Muscle layer of duodenum (tissue), 2 donors: ENCODE data around the gene DDN.
A peak's percentile ranks its signal among the peaks of the same experiment; 100 is the strongest.

Experiments
- H3K27ac ChIP-seq: one replicate; pipeline ENCODE4 v1.7.0; 2013; ENCODE audit warnings: mild to moderate bottlenecking, low read length
- H3K27me3 ChIP-seq: one replicate; pipeline ENCODE4 v1.7.0; 2013; ENCODE audit warnings: low read depth, mild to moderate bottlenecking, control low read depth, low read length
- H3K36me3 ChIP-seq, 2 donors: one replicate each; pipeline ENCODE4 v1.7.0; 2013; ENCODE audit warnings: low read length in 2 of 2, control low read depth in 1 of 2, mild to moderate bottlenecking in 1 of 2; ENCODE audit not compliant: insufficient read depth in 2 of 2, control insufficient read depth in 1 of 2
- H3K4me1 ChIP-seq, 2 donors: one replicate each; pipeline ENCODE4 v1.7.0; 2013; ENCODE audit warnings: low read length in 2 of 2, mild to moderate bottlenecking in 2 of 2, control low read depth in 1 of 2, moderate library complexity in 1 of 2; ENCODE audit not compliant: insufficient read depth in 2 of 2, control insufficient read depth in 1 of 2
- H3K4me3 ChIP-seq, 2 donors: one replicate each; pipeline ENCODE4 v1.7.0; 2013; ENCODE audit warnings: low read length in 2 of 2, low read depth in 1 of 2, mild to moderate bottlenecking in 1 of 2
- H3K9me3 ChIP-seq, 2 donors: one replicate each; pipeline ENCODE4 v1.7.0; 2013; ENCODE audit warnings: low read length in 2 of 2, control low read depth in 1 of 2, mild to moderate bottlenecking in 1 of 2; ENCODE audit not compliant: control insufficient read depth in 1 of 2
- donor health status: healthy.

DDN gene

DNA sequence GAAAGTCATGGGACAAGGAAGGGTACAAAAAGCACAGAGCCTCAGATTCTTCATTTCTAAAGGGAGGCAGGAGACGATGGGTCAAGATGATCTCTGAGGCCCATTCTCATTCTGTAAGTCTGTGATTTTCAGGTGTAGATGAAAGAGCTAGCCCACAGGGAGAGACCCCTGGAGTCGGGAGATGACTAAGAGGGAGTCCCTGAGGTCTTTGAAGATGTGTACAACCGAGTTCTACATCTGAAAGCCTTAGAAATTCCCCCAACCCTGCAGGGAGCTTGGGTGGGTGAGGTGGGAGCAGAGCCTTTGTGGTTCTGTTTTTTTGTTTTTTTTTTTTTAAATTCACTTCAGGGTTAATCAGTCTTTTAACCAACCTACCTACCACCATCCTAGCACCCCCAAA is 30.7 kb downstream of the DDN start:
- peaks cover 45% of the 10 kb centered on the region for H3K27me3 ChIP-seq

DNA sequence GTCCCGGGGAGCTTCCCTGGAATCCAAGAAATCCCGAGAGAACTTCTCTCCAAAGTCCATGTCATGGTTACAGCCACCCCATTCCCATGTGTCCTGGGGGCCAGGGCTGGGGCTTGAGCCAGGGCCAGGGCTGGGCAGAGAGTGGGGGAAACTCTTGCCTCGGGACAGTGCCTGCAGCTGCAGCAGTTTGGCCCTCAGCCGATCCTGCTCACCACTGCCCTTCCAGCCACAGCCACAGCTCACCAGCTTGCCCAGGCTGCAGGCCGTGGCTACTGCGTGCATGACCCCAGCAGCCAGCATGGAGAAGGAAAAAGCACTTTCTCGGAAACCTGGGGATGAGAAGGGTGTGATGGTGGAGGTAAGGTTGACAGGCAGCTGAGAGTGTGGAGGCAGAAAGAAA is 31.2 kb downstream of the DDN start:
- Histone ChIP-seq H3K27ac (no peak overlapping the region), H3K36me3 (no peaks in the 10 kb centered on the region), H3K9me3 (no peaks in the 10 kb centered on the region), H3K4me3 (no peak overlapping the region), H3K4me1 (peaks cover 5 to 21% of the 10 kb centered on the region in 2 donors), H3K27me3 (peaks cover 40% of the 10 kb centered on the region)

More for the DNA sequence above, 30.7 kb downstream of the DDN start:
- Histone ChIP-seq H3K27ac (no peak overlapping the region), H3K9me3 (no peaks in the 10 kb centered on the region), H3K4me3 (no peak overlapping the region), H3K4me1 (peaks cover 5 to 21% of the 10 kb centered on the region in 2 donors), H3K36me3 (no peaks in the 10 kb centered on the region)

DNA sequence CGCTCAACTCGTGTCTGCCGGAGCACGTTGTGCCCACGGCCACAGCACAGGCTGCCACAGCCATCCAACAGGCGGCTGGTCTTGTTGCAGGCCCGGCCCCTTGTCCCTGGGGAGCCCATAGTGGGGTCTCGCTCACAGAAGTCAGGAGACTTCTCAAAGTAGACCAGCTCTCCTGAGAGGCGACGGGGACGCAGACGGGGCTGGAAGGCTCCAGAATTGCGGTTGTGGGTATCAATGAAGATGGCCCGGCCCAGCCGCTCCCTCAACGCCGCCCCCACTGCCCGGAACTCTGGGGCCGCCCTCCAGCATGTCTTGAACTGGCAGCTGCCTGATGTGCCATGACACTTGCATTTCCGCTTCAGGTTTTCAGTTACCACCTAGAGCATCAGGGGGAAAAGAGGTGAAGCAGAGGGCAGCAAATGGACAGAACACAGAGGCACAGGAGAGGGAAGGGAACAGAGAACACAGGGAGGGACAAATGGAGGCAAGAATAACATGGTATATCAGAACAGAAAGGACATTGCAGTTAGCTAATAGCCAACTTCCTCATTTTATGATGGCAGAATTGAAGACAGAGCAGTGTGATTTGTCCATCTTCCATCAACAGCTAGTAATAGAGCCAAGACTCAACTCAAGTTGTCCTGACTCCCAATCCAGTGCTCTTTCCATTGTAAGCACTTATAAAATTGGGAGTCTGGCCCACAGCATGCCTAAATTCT is 32.8 kb downstream of the DDN start:
- Histone ChIP-seq H3K27ac (no peak overlapping the region), H3K27me3 (peaks cover 24% of the 10 kb centered on the region), H3K9me3 (no peaks in the 10 kb centered on the region), H3K4me1 (peaks cover 0 to 10% of the 10 kb centered on the region in 2 donors), H3K36me3 (no peaks in the 10 kb centered on the region), H3K4me3 (no peak overlapping the region)

DNA sequence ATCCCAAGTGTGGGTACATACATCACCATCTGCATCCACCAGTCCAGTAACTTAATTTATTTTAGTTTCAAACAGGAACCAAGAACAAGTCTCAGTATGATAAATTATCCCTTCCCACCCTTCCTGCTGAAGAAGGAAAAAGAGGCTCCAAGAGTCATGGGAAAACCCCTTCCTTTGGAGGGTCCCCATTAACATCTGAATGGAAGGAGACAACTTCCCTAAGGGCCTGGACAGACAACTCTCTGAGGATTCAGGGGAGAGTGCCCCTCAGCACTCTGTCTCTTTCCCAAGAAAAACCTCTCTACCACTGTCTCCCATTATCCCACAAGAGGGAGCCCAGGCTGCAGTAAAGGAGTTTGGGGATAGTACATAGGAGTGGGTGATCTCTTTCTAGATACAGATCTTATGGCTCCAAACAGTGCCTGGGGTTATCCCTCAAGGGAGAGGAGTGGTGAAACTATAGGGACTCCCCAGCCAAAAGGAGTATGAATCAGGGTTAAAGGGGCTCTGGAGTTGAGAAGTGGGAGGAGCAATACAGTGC is 33.8 kb downstream of the DDN start:
- Histone ChIP-seq H3K27ac (no peak overlapping the region), H3K4me1 (peaks cover 0 to 9% of the 10 kb centered on the region in 2 donors), H3K36me3 (no peaks in the 10 kb centered on the region), H3K4me3 (no peak overlapping the region), H3K9me3 (no peaks in the 10 kb centered on the region), H3K27me3 (peaks cover 14% of the 10 kb centered on the region)

DNA sequence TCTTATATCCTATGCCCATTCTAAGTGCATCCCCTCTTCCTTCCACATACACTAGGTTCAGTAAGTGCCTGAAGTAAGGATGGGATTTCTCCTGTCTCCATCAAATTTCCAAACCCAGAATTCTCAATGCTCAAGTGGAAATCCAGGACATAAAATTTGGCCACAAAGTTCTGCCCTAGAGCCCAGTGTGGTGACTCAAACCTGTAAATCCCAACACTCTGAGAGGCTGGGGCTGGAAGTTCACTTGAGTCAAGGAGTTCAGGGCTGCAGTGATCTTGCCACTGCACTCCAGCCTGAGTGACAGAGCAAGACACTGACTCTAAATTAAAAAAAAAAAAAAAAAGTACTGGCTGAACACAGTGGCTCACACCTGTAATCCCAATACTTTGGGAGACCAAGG is 37.4 kb downstream of the DDN start:
- Histone ChIP-seq H3K36me3 (no peaks in the 10 kb centered on the region), H3K9me3 (no peaks in the 10 kb centered on the region), H3K27ac (no peak overlapping the region), H3K4me1 (no peaks in the 10 kb centered on the region), H3K4me3 (no peak overlapping the region), H3K27me3 (no peaks in the 10 kb centered on the region)

DNA sequence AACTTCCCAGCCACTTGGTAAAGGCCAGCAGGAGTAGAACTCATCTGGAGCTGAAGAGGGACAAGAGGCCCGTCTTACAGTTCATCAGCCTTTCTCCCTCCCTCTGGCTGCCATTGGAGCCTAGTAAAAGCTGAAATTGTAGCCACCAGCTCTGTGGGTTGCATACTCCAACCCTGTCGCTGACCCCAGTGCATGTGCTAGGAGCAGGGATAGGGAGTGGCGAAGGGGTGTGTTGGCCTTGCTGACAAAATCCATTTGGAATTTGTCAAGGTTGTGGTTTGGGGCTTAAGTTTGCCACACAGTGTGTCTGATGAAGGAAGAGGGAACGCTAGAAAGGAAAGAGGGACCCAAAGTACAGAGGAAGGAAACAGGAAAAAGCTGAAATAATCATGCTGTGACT is 37.8 kb downstream of the DDN start:
- no peak overlapping the region for H3K4me3 ChIP-seq
- H3K36me3 ChIP-seq, result no peaks in the 10 kb centered on the region
- H3K27me3 ChIP-seq, result no peaks in the 10 kb centered on the region
- no peak overlapping the region for H3K27ac ChIP-seq
- H3K4me1 ChIP-seq, result no peaks in the 10 kb centered on the region
- no peaks in the 10 kb centered on the region for H3K9me3 ChIP-seq

DNA sequence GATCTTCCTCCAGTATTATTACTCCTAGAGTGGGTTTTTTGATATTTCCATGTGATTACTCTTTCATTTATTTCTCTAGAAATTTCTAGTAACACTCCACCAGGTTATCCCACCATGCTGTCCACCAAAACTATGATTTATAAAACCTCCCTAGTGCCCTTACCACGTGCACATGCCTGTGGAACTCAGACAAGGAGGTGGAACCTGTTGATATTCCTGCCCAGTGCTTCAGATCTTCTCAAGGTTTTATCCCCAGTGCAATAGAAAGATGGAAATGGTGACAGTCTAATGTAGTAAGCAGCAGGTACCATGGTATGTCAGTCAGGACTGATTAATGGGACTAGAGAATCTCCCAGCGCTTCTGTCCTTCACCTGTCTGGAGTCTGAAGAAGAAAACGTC is 38.3 kb downstream of the DDN start:
- no peak overlapping the region for H3K4me3 ChIP-seq
- H3K36me3 ChIP-seq, result no peaks in the 10 kb centered on the region
- no peaks in the 10 kb centered on the region for H3K27me3 ChIP-seq
- H3K4me1 ChIP-seq, result peaks cover 2 to 4% of the 10 kb centered on the region in 2 donors
- no peaks in the 10 kb centered on the region for H3K9me3 ChIP-seq
- no peak overlapping the region for H3K27ac ChIP-seq

DNA sequence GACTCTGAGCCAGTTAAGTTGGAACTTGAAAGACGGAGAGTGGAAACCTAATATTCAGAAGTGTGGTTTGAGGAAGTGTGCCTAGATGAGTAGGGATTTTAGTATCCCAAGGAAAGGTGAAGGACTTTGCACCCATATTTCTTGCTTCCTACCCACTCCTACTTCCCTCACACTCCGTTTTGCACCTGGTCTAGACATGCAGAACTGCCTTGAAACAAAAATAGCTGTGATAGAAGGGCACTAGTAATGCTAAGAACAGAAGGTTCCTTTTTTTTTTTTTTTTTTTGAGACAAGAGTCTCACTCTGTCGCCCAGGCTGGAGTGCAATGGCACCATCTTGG is 41.2 kb downstream of the DDN start:
- no peaks in the 10 kb centered on the region for H3K27me3 ChIP-seq
- H3K4me3 ChIP-seq, result peak overlapping the region; percentile 82 to 86
- peaks cover 9% of the 10 kb centered on the region in 2 donors for H3K4me1 ChIP-seq
- no peaks in the 10 kb centered on the region for H3K9me3 ChIP-seq
- H3K36me3 ChIP-seq, result peaks cover 0 to under 1% of the 10 kb centered on the region in 2 donors
- no peak overlapping the region for H3K27ac ChIP-seq

DNA sequence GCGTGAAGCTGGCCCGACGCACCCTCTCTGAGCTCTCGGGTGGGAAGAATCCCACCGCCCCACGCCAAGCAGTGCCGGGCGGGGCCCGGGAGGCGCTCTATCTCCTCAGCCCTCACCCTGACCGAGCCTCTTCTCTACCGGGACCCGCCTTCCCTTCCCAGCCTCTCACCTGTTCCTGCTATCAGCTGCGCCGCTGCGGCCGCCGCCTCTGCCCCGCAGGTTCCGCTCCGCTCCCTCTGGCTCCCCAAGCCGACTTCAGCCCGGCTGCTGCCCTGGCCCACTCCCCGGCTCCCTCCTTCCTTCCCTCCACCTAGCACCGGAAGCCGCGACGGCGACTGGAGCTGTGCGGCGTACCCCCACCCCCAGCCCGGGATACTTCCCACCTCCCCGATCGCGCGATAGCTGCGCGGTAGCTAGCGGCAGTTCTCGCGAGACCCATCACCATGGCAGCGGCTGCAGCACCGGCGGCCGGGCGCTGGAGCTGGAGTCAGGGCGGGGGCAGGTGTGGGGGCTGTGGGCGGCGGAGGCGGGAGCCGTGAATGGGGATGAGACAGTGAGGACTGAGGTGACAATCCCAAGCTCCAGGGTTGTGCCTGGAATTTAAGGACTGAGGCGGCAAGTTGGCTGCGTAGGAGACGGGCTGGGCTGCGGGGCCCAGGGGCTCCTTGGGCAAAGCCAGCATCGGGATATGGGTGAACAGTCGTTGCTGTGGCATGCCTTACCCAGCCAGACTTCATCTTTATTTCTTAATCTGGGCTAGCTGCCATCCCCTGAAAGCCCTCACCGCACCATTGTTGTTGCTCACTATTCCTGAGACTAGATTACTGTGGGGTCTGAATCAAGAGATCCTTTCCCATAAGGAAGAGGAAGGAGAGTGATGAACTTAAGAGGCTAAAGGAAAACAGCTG is 41.8 kb downstream of the DDN start, which contains the start of gene ARF3:
ARF3 (minus strand) TSS at position 347 of the 908 bp plus-strand sequence. CDS start 16,392 bp downstream, outside the sequence.
- Histone ChIP-seq H3K27ac (peak within 1 kb of the TSS; percentile 87), H3K4me1 (peaks cover 9% of the 10 kb centered on the region in 2 donors), H3K9me3 (no peaks in the 10 kb centered on the region), H3K4me3 (peak within 1 kb of the TSS; percentile 82 to 86), H3K27me3 (no peaks in the 10 kb centered on the region), H3K36me3 (peaks cover 0 to 7% of the 10 kb centered on the region in 2 donors)

DNA sequence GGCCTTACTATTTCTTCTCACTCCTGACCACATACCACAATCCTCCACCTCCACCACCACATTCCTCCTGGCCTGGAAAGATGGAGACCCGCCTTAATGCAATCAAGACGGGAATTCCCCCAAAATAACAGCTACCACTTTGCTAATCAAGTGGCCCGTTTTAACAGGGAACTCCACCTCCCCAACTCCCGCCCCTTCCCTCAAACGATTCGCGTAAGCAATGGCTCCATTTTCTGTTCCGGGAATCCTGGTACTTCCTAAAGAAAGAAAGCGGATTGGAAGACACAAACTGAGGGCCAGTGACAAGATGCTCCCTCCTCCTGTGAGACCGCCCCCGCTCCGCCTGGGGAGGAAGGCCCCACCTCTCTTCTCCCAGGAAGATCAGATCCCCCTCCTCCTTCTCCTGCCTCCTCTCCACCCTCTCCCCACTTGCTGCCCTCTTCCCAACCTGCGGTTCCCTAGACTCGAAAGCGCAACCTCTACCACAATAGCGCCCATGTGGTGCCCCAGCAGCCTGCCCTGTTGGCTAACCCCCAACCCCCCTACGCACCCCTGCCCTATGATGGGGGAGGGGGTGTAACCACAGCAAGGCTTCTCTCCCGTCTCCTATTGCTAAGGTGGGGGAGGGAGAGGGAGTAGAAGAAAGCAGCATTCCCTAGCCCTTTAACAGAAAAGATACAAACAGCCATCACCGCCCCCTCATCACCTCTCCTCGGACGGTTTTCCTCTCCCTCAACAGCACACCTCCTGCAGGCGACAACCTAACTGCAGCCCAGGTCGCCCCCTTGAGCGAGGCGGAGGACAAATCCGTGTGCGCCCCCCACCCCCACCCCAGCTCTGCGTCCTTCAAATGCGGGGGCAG is 42.7 kb downstream of the DDN start:
- Histone ChIP-seq H3K9me3 (no peaks in the 10 kb centered on the region), H3K4me1 (peaks cover 9% of the 10 kb centered on the region in 2 donors), H3K36me3 (peaks cover 0 to 8% of the 10 kb centered on the region in 2 donors), H3K27ac (peak overlapping the region; percentile 87), H3K27me3 (no peaks in the 10 kb centered on the region), H3K4me3 (peak overlapping the region; percentile 82 to 86)
